ENCODE results near the gene CA10.

Gene CA10

GRCh38 chr17:51951741-51952140, 206.8 kb downstream of the CA10 start:
- no peak for DNase-seq (ENCODE audit: low spot score)

- no peak for DNase-seq (ENCODE audit: low spot score)
Observed at GRCh38 chr17:51948128-51948527, 210.4 kb downstream of the CA10 start.

GRCh38 chr17:51947160-51947735, 211.3 kb downstream of the CA10 start:
- no peak for DNase-seq (ENCODE audit: low spot score)

DNA sequence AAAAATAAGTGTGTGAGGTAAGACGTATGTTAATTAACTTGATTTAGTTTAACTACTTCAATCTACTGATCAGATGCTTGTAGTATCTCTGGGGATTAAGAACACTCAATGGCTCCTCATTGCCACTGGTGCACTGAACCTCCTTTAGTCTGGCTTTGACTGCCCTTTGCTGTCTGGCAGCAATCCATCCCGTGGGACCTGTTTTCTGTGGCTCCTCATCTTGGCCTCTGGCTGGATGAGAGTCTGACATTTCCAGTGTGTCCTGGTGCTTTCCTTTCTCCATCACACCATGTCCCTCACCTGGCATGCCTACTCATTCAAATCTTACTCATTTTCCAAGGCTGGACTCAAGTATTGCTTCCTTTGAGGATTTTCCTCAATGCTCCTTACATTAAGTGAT, 212.2 kb downstream of the CA10 start:
- no peak for DNase-seq (ENCODE audit: low spot score)

DNA sequence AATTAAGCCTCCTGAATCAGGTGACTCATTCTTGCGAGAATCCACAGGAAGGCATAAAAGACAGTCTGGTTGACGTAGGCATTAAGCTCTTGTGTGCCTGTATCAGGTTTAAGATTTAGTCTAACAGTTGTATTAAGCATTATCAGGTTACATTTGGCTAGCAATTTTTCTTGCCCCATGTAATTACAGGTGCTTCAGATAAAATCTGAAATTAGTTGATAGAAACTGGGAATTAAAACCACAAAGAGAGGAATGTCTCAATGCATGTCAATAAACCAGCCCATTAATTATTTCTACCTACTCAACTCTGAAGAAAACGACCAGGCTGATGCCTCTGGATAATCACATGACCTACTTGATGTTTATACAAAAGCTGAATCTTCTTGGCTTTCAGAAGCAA, 217.2 kb downstream of the CA10 start:
- DNase-seq (ENCODE audit: low spot score), result no peak

DNA sequence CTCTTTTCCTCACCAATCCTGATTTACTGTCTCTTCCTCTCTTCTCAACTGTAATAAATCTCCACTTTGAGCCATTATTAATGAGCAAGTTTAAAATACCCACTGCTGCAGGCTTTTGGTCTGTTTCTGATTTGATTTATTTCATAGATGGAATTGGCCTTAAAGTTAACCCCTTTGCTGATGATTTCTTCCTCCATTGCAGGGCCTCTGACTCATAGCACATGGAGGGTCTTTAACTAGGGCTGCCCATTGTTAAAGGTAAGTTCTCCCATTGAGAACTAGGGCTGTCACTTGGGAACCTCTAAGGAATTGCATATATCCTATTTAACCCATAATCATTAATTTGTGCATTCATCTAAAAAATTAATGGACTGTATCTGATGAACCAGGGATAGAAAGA, 221.2 kb downstream of the CA10 start:
- no peak for DNase-seq (ENCODE audit: low spot score)

DNA sequence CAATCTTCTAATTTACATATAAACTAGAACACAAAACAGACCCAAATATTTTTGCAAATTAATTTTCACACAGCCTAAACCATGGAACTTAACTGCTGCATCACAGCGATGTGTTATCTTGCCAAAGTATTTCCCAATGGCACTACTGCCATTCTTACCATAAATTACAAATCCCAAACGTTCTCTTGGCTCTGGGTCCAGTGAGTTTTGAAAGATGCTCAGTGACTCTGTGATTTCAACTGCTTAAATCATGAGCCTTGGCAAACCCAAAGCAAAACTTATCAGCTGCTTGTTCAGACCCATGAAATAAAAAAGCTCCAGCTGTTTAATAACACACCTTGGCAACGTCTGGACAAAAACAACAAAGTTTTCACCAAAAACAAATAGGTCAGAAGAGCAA, 223.0 kb downstream of the CA10 start:
- DNase-seq (ENCODE audit: low spot score), result no peak

DNA sequence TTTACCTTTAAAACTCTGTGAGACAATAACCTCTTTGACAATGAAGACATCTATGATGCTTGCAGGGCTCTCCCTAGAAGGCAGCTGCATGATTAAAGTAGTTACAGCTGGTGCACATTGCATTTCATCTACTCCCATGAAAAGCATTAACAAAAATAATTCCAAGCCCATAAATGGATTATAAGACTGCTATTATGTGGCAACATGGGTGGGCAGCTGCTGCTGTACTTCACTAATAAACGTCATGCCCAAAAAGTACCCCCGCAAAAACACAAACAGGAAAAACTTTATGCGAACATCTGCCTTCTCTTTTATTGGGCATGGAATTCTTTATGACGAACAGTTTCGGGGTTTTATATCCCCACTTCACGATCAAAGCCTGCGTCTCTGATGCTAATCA, 224.9 kb downstream of the CA10 start:
- no peak for DNase-seq (ENCODE audit: low spot score)

- DNase-seq (ENCODE audit: low spot score), result no peak
Observed at GRCh38 chr17:51926448-51926847, 232.1 kb downstream of the CA10 start.

GRCh38 chr17:51921500-51921899, 237.0 kb downstream of the CA10 start:
- no peak for DNase-seq (ENCODE audit: low spot score)

GRCh38 chr17:51914577-51914976, 243.9 kb downstream of the CA10 start:
- DNase-seq (ENCODE audit: low spot score), result no peak

DNA sequence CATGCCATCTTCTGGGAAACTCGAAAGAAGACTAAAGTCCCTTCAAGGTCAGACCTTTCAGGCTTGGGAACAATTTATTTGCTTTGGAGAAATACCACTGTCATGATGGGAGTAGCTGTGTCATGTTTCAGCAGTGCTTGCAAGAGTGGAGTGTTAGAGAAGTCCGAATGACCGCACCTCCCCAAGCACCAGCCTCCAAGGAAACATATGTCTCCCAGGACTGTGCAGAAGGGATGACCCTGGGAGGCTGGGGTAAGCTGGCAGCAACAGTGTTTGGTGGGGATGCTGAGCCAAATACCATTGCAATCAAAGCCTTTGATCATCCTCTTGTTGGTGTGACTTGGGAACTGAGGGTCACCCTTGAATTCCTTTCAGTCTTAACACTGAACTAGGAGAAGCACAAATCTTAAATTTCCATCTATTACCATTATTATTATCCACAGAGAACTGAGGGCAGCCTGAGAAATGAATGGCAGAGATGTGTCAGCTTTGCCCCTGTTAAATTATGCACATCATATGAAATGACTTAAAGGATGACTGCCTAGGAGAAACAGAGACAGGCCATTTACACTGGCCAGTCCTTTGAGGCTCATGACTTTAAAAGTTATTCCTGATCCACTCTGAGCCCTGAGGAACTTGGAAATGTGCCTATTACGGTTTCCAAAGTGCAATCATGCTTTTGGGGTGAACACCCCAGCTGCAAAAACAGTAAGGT, 244.9 kb downstream of the CA10 start:
- no peak for DNase-seq (ENCODE audit: low spot score)

DNA sequence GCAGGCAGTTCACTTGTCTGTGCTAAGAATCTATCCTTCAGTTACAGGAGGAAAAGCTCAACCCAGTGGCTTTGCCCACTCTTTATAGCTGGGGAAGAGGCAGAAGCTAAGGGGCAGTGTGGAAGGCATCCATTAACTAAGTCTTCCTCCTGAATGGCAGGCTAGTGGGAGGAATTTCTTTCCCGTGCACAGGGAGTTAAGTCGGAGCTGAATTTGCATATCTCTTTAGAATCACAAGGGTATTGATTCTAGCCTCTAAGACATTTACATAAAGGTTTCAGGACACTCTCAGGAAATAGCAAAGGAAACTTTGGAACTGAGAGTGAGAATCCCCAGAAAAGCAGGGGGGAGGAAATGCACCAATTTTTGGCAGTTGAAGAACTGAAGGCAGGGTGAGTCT, 245.6 kb downstream of the CA10 start:
- DNase-seq (ENCODE audit: low spot score), result no peak

DNA sequence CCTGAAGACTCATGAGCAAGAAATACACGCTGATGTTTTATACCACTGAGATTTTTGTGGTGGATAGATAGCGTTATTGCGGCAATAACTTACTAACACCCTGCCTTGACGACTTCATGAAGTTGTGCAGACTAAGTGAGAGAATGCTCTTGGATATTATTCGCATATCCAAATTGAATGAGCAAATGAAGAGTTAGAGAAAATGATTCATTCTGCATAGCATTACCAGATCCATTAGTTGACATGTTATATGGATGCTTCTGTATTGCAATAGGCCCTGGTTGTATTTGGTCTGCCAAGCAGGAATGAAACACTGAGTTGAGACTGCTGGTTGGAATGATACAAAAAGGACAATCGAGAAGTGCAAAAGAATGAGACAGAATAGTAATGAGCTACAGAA, 247.3 kb downstream of the CA10 start:
- no peak for DNase-seq (ENCODE audit: low spot score)

GRCh38 chr17:51909971-51910370, 248.5 kb downstream of the CA10 start:
- no peak for DNase-seq (ENCODE audit: low spot score)

DNA sequence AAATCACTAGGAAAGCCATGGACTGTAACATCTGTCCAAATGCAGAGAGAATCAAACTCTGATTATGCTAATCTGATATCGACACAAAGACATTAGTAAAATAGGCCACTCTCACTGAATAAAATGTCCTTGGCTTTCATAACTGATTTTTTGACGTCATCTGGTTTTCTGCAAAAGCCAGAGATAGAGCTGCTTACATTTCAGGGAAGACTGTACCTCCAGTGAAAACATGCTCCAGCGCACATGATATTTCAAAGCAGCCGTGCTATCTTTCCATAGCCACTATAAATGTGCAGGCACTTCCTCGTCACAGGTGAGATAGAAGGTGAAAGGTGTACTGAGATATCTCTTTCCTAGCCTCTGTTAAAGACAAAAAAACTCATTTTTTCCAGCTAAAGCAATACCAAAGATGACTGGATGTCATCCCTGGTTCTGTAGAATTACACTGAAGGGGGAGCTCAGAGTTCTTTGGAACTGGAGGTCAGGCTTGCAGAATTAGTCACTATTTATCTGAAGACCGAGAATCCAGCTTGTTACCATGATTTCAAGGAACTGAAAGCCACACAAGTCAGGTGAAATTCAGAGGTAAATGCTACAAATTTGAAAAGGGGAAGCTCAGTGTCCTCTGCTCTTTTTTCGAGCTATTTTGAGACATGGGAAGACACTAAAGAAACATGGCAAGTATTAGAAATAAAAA, 249.5 kb downstream of the CA10 start:
- no peak for DNase-seq (ENCODE audit: low spot score)

DNA sequence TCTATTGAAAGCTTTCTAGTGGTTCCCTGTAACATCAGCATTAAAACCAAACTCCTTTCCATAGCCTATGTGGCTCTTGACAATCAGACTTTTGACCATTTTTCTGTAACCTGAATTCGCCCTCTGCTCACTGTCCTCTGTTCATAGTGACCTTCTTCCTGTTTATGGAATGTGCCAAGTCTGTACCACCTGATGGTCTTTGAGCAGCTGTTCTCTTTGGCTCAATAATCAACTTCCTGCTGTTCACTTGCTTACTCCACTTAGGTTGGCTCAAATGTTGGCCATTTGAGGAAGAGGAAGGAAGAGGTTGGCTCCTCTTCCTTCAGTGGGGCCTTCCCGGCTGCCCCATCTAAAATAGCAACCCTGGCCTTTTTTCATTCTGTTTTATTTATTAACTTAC, 251.5 kb downstream of the CA10 start:
- no peak for DNase-seq (ENCODE audit: low spot score)

- no peak for DNase-seq (ENCODE audit: low spot score)
Observed at GRCh38 chr17:51904379-51904778, 254.1 kb downstream of the CA10 start.

- DNase-seq (ENCODE audit: low spot score), result no peak
Observed at GRCh38 chr17:51901242-51901641, 257.3 kb downstream of the CA10 start.

DNA sequence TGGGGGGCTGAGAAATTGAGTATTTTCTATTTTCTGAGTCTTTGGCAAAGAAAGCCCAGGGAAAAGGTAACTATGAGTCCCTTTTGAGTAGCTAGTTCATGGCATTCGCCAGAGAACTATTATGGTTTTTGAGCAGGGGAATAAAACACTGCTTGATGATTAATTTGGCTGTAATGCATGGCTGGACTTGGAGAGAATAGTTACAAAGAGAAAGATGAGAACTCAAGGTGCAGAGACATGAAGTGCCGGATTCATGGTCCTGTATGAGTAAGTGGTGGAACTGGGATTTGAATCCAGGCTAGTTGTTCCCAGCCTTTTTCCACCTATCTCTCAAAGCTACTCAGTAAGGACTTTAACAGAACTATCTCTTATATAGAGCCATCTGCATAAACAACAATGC, 266.6 kb downstream of the CA10 start:
- DNase-seq (ENCODE audit: low spot score), result no peak

DNA sequence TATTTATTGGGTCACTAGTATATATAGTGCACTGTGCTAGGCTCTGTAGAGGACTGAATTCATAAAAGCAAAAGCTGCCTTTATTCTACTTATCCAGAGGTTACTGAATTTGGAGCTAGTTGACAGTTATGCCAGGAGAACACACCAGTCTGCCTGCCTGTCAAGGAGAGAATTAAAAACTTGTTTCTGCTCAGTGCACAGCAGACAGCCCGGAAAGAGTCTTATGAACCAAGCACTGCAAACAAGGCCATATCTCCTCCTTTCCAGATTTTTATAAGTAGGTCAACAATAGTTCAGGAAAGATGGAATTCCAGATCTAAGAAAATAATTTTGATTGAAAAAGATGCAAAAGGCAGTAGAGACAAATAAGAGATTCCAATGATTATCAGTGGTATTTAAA, 267.8 kb downstream of the CA10 start:
- DNase-seq (ENCODE audit: low spot score), result no peak

DNA sequence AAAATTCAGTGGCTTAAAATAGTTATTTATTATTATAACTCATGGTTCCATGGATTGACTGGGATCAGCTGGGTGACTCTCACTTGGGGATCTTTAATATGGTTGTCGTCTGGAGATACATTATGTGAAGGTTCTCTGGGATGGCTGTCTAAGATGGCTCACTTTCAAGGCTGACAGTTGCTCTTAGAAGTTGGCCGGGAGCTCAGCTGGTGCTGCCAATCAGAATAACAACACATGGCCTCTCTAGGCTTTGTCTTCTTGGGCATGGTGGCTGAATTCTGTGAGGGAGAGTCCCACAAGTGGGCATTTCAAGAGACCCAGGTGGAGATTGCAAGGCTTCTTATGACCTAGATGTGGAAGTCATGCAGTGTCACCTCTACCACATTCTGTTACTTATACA, 269.7 kb downstream of the CA10 start:
- DNase-seq (ENCODE audit: low spot score), result no peak

- no peak for DNase-seq (ENCODE audit: low spot score)
Observed at GRCh38 chr17:51876986-51877385, 281.5 kb downstream of the CA10 start.

GRCh38 chr17:51873302-51873701, 285.2 kb downstream of the CA10 start:
- no peak for DNase-seq (ENCODE audit: low spot score)
